Activated T-cell treated with anti-CD3 and anti-CD28 coated beads for 1 hour (primary cell): ENCODE data around the gene BNIP2.
"Not testable (repeated sequence)": the region's sequence is repeated elsewhere in the genome, so short reads cannot be mapped to it uniquely, and the experiment has no call there.

Source experiments
- DNase-seq: peaks from one replicate; pipeline ENCODE4 v3.0.0-alpha.2; 2020; ENCODE audit warnings: low read depth

BNIP2 gene

DNA sequence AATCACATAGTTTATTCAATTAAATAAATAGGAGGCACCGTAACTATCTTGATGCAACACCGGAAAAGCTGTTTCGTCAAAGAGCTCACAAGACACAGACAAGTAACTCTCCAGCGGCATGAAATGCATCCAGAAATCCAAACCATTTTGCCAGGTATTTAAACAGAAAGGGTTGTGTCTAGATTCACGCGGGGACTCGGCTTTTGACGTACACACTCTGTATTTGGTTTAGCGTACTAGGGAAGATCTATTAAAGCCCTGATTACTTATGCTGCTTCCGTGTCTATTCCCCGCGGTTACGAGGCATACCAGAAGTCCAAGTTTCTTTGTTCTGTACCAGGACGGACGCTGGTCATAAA, 718 bp downstream of the BNIP2 start:
- peak; percentile 4 for DNase-seq

DNA sequence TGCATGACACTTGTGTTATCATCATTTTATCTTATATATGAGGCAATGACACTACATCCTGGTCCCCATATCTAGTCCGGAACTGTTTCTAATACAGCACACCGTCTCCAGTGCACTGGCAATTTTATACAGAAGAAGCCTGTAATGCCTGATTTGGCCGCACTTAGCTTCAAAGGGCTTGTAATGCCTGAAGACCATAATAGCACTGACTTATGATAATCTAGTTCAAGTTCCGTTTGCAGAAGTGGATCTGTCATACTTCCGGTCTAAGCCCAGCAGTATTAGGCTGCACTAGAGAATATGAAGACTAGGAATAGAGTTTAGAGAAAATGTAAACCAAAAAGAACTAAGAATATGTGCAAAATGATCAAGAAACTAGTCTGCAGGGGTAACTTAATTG, 1.3 kb downstream of the BNIP2 start:
- no peak for DNase-seq

DNA sequence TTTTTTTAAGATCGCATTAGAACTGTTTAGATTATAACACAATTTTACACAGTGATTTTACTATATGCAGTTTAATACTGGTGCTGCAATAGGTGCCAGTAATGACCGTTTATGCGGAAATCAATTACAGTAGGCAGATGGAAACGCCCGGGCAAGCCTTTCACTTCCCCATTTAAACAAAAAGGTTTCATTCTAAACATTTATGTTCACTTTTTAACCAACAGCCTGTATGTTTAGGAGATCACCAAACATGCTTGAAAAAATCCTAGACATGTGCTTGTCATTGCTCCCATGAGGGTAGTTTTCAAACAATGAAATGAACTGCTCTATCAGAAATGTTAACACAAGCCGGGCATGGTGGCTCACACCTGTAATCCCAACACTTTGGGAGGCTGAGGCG, 2.7 kb downstream of the BNIP2 start:
- no peak for DNase-seq

DNA sequence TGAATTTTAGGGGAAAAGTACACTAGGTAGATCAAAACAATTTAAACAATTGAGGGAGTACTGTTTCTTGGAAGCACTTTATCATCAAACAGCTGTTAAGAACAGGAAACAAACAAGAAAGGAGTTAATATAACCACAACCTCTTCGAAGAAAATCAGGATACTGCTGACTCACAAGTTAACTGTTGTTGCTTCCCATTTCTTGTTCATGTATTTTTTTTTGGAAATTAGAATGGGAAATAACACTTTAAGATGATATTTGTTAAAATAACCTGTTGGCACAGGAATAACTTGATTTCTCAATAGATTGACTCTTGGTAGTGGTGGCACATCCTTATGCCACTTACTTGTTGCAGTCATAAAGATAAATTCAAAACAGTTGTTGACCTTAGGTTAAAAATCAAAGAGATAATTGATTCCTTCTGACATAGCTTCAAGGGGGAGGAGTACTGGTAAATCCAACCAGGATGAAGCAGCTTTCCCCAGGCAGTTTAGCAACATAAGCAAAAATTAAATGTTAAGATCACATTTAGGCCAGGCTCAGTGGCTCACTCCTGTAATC, 3.3 kb downstream of the BNIP2 start:
- DNase-seq, result no peak

DNA sequence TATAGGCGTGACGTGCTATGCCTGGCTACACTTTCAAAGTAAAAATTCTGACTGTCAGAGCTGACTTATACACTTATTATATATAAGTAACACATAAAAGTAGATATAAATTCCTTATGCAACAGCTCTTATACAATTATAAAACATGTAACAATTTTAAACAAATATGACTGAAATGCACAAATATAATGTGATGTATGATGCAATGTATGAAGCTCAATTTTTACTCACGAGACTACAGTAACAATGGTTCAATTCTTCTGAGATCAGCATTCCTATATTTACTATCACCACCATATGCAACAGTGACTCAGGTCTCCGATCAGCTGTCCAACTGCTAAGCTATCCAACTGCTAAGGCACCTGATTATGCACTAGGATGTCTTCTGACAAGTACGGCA, 8.2 kb downstream of the BNIP2 start:
- DNase-seq, result no peak

DNA sequence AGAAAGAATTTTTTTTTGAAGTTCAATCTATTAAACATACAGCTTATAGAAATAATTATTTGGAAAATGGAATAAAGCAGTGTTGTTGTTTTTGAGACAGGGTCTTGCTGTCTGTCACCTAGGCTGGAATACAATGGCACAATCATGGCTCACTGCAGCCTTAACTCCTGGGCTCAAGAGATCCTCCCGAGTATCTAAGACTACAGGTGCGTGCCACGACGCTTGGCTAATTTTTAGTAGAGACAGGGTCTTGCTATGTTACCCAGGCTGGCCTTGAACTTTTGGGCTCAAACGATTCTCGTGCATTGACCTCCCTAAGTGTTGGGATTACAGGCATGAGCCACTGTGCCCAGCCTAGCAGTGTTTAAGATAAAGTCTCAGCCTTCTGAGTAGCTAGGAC, 8.8 kb downstream of the BNIP2 start:
- DNase-seq, result no peak

DNA sequence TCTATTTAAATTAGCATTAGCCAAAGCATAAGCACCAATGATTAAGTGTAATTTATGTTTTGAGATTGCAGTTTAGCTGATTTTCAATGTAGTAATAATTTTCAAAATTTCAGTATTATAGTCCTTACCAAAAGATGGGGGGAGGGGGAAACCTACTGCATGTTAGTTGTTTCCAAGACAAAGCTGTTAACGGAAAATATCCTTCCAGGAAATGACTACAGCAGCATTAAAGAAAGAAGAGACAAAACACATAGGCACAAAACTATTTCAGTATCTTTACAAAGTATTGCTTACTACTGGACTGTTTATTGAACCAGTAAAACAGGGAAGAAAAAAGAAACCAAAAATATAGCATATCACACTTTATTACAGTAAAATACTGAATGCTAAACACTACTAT, 10.5 kb downstream of the BNIP2 start:
- DNase-seq, result no peak

DNA sequence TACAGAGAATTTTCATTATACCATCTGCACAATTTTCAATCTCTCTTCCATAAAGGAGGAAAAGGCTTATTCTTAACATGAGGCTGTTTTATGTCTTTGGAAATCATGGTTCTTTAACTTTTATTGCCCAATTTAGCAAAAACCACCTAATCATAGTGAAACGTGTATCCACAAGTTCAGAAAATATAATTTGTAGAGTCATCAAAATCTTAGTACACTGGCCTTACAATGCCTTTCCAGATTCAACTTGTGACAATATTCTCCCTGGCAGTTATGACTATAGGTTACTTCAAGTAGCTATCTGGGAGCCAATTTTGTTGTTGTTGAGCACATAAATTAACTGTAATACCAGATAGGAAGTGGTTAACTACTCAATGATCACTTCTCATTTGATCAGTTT, 10.9 kb downstream of the BNIP2 start:
- DNase-seq, result no peak

DNA sequence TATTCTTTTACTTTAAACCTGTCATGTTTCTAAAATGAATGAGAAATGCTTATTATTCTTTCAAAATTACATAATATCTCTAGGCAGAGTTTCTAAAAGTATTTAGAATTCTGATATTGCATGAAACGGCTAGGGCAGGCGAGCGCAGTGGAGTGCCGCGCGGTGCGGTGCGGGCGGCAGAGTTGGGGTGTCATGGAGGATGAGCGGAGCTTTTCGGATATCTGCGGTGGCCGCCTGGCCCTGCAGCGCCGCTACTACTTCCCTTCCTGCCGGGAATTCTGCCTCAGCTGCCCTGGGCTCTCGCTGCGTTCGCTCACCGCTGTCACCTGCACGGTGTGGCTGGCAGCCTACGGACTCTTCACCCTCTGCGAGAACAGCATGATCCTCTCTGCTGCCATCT, 12.6 kb downstream of the BNIP2 start:
- no peak for DNase-seq

DNA sequence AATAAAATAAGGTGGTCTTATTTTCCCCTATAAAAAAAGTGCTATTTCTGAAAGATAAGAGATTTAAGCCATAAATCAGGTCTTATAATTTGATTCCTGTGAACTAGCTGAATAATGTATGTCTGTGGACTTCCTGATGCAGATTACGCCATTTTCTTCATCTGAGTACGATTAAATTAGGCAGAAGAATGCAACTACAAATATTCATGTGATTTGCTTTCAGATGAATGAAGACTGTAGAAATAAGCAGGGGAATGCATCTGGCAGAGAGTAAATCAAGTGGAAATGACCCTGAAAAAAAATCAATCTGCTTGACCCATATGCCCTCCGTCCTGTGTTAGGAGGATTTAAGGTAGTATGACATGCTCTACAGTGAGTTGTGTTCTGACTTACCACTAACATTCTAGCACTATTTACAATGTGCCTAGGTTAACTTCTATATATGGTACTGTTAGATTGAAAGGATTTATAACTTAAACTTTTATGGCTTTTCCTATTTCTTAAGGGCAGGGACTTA, 14.7 kb downstream of the BNIP2 start:
- DNase-seq, result no peak

DNA sequence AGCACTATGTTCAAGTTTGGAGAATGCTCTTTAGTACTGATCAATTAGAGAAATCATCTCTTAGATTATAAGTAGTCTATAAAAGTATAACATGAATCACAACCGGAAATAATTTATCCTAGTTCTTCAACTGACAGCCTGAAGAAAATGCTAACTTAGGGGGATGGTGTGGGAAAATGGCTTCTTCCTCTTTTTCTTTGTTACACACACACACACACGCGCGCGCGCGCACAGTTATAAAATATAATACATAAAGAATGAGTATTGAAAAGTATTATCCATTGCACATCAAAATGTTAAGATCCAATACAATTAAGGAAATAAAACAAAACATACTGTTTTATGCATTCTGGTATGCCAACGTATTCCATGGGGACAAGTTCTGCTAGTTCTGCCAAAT, 20.6 kb downstream of the BNIP2 start:
- no peak for DNase-seq

DNA sequence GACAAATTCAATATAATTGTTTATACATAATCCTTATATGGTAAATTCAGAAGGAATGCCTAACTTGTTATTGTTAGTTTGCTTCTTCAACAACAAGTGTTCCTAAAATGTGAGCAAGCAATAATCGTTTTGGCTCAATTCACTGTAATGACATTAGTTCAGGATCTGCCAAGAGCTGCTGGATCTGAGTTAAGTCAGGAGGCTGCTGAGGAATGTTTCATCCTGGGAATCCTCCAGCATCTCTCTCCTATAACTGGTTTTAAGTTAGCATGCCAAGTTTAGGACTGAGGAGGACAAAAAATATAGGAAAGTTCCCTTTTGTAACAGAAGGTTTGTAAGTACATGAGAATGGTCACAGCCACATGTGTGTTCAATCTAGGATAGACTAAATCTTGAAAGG, 26.9 kb downstream of the BNIP2 start:
- no peak for DNase-seq

DNA sequence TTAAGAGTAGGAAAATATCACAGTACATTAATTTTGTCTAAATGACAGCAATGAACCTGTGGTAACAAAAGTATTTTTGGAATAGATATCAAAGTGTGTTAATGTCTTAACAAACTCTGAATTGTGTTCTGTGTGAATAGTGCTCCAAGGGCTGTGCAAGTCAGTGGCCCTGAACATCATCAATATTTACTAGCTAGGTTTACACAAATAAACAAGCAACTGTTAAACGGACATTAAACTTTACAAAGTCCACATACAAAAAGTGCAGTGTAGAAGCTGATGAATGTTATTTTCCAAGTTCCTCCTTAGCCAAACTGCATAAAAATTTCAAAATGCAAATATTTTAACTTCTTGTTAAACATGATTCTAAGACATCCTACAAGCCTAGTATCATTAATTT, 29.8 kb downstream of the BNIP2 start:
- no peak for DNase-seq

DNA sequence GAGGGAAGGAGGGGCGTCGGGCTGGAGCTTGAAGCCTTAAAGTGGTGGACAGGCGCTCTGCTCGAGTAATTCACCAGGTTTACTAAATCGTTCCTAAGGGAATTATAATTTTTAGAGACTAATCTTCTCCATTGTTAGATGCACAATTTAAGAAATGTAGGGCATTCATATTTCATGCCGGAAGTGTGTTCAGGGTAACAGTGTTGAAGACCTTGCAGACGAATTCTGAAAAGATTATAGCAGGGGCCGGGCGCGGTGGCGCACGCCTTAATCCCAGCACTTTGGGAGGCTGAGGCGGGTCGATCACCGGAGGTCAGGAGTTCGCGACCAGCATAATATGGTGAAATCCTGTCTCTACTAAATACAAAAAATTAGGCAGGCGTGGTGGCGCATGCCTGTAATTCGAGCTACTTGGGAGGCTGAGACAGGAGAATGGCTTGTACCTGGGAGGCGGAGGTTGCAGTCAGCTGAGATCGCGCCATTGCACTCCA, 31.4 kb downstream of the BNIP2 start:
- DNase-seq, result no peak

DNA sequence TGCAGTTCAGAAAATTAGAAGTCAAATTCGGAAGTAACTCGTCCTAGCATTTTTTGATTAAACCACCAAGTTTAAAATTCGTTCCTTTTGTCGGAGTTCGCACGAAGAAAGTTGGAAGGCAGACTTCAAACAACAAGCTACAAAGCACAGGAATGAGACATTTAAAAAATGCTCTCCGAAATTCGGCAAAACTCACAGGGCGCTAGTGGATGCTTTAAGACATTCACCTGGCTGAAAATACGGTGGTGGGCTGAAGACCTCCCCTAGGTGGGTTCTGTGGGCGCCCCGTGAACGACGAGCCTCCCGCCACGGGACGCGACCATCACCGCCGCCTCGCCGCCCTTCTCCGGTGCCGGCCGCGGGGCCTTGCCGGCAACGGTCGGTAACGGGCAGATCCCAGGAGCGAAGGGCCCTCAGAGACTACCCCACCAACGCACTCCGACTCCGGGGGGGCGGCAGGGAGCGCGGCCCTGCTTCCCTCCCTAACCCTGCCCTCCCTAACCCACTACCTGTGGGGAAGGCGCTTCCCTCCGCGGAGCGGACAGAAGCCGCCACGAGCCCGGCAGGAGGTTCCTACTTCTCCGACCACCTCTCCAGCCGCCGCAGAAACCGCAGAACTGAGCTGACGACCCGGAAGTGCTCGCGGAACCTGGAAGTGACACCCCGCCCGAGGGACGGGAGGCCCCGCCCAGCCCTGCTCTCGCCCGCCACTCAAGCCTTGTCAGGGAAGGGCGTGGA, 32.1 kb downstream of the BNIP2 start, which contains the start of gene GTF2A2:
TSS of gene GTF2A2 (minus strand) at position 619 of the 738 bp plus-strand sequence. CDS start 5,238 bp downstream, outside the sequence.
- DNase-seq, result peak; percentile 85

DNA sequence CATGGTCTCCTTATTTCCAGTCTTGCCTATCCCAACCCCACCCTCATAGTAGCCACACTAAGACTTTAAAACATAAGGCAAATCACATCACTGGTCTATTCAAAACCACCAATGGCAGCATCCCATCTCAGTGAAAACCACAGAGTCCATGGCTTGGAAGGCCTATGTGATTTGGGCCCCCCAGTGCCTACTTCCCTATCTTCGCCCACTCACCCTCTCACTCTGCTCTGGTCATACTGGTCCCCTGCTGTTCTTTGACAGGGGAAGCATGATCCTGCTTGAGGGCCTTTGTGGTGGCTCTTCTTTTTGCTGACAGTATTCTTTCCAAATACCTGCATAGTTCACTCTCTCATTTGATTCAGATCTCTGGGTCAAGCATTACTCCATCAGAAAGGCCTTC, 35.1 kb downstream of the BNIP2 start:
- DNase-seq, result no peak

DNA sequence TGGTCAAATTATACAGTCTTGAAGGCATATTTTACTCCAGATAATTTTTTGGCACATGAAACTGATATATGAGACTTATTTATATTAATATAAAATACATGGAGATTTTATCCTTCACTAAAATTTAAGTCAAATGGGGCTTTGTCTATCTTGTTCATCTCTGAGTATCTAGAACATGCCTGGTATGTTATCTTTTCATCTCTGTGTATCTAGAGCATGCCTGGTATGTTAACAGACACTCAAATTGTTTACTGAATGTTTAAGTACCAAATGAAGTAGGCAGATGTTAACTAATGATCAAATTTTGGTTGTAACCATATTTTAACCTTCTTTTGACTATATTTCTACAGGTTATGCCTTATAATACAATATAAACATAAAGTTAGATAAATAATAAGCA, 39.5 kb downstream of the BNIP2 start:
- no peak for DNase-seq

DNA sequence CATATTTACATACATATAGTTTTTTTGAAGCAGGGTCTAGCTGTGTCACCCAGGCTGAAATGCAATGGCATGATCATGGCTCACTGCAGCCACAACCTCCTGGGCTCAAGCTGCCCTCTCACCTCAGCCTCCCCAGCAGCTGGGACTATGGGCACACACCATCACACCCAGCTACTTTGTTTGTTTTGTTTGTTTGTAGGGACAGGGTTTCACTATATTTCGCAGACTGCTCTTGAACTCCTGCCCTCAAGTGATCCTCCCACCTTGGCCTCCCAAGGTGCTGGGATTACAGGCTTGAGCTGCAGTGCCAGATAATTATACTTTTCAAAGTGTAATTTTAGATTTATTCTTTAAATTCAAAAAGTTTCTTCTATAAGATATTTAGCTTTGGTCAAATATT, 42.0 kb downstream of the BNIP2 start:
- DNase-seq, result no peak

DNA sequence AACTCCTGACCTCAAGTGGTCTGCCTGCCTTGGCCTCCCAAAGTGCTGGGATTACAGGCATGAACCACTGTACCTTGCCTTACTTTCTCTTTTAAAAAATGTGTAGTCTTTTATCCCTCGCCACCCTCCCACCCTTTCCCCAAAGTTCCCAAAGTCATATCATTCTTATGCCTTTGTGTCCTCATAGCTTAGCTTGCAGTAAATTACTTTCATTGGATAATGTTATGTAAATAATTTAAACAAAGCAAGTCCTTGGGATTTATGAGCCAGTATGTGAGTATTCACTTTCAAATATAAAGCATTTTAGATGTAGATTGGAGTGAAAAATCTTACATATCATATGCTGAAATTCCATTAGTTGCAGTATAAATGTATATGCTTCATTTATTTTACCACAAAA, 42.8 kb downstream of the BNIP2 start:
- no peak for DNase-seq

DNA sequence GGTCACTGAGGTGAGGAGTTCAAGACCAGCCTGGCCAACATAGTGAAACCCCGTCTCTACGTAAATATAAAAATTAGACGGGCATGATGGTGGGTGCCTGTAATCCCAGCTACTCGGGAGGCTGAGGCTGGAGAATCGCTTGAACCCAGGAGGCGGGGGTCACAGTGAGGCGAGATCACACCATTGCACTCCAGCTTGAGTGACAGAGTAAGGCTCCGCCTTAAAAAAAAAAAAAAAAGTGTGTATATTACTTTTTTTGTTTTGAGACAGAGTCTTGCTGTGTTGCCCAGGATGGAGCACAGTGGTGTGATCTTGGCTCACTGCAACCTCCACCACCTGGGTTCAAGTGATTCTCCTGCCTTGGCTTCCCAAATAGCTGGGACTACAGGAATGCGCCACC, 43.3 kb downstream of the BNIP2 start:
- DNase-seq, result not testable (repeated sequence)

DNA sequence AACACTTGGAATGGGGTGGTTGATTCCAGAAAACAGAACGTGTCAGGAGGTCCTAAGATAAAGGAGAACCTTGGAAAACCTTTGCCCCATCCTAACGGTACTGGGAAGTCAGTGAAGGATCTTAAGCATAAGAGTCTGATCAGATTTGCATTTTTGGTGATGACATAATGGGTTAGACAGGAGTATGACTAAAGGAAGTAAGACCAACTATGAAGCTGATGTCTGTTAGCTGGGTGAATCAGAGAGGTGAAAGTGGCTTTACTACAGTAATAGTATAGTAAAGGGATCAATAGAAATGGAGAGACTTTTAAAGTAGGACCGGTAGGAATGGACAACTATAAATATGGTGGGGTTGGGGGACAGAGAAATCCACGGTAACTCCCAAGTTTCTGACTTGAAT, 44.4 kb downstream of the BNIP2 start:
- DNase-seq, result no peak

DNA sequence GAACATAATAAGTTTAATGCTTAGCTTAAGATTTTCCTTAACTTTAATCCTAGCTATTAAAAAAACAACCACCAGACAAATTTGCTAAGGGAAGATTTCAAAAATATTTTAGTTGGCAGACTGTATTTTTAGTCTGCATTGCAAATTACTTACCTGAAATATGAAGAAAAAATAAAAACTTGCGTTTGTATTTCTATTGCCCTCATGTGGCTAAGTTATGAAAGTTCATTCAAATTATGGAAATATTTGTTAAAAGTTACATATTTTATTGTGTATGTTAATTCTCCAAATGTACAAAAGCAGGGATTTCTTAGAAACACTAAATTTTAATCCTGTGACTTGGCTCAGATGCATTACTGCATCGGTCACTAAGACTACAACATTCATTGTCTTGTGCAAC, 46.8 kb downstream of the BNIP2 start:
- no peak for DNase-seq

DNA sequence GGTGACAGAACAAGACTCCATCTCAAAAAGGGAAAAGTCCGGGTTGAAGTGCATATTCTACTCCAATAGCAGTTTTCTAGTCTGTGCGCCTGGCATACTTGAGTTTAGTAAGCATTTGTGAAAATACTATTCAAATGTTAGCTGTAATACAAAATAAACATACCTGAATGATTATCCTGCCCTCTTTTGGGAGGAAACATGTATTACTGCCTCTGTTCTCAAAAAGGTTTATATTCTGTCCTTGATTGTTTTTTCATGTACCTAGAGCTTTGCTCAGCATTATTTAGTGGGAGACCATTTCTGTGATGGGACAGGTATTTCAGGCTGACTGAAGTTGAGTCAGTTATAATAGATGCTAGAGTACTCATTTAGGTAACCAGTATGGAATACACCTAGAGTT, 51.6 kb downstream of the BNIP2 start:
- DNase-seq, result not testable (repeated sequence)

DNA sequence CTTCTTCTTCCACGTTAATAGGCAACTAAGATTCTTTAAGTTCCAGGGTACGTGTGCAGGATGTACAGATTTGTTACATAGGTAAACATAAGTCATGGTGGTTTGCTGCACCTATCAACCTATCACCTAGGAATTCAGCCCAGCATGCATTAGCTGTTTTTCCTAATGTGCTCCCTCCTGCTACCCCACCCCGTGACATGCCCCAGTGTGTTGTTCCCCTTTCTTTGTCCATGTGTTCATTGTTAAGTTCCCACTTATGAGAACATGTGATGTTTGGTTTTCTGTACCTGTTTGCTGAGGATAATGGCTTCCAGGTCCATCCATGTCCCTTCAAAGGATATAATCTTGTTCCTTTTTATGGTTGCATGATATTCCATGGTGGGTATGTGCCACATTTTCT, 52.9 kb downstream of the BNIP2 start:
- DNase-seq, result no peak
